Thoracic aorta (tissue), 2 donors: Measurements from ENCODE around the gene SETD1A. TPM values are rescaled to one million over a fixed set of nuclear protein-coding genes. Genes with fewer than 3 reads are reported as not detected.

Source experiments
- ATAC-seq: fragments of 150-250 bp; one replicate; pipeline ENCODE4 v1.8.0; 2017; ENCODE audit warnings: low read depth; ENCODE audit not compliant: insufficient number of reproducible peaks, low FRiP score
- DNase-seq: peaks from one replicate; pipeline ENCODE4 v3.0.0-alpha.2; 2020; ENCODE audit warnings: low spot score
- H3K27ac ChIP-seq, 2 donors: fragments of 200-600 bp; sonication (generic); 1 replicate in 1 of 2; 2 replicates in 1 of 2; pipeline ENCODE4 v1.5.1; 2016; ENCODE audit warnings: mild to moderate bottlenecking in 2 of 2, moderate library complexity in 2 of 2
- H3K27me3 ChIP-seq: fragments of 200-600 bp; sonication (generic); replicated peaks from 2 replicates; pipeline ENCODE4 v1.6.0; 2016; ENCODE audit warnings: mild to moderate bottlenecking; ENCODE audit not compliant: insufficient read depth
- H3K36me3 ChIP-seq: fragments of 200-600 bp; sonication (generic); one replicate; pipeline ENCODE4 v1.5.1; 2016
- H3K4me1 ChIP-seq, 2 donors: fragments of 200-600 bp; sonication (generic); 1 replicate in 1 of 2; 2 replicates in 1 of 2; pipeline versions ENCODE4 v1.5.1 to v1.6.0; 2016; ENCODE audit warnings: low read depth in 2 of 2, mild to moderate bottlenecking in 1 of 2; ENCODE audit not compliant: control insufficient read depth in 1 of 2
- H3K4me3 ChIP-seq: fragments of 200-600 bp; sonication (generic); 2 replicates; pipeline ENCODE4 v1.5.1; 2016; ENCODE audit warnings: mild to moderate bottlenecking
- H3K9me3 ChIP-seq: fragments of 200-600 bp; sonication (generic); 2 replicates; pipeline ENCODE4 v1.5.1; 2016
- total RNA-seq, 2 donors: library from RNA; depleted of rRNA; stranded (reverse); fragments of >200 nt; gene quantifications; one replicate each; pipeline versions ENCODE4 v1.1.0 to v1.2.3, GENCODE V29; 2016
- TF ChIP-seq, protein P1 (sequence below): fragments of 200-600 bp; sonication (generic); IDR thresholded peaks from one replicate; pipeline ENCODE4 v1.5.1; 2019; ENCODE audit warnings: antibody characterized with exemption

Gene SETD1A
- total RNA-seq, 2 donors from 2014 or later, result 7.4 to 14.6 TPM

- ATAC-seq (no peak), DNase-seq (no peak)
- H3K36me3 ChIP-seq, result no peaks in the 10 kb centered on the region
- no peaks in the 10 kb centered on the region for H3K9me3 ChIP-seq
- H3K4me3 ChIP-seq, result no peak overlapping the region
- peak overlapping the region in 1 of 2 donors; percentile 84 for H3K27ac ChIP-seq
- H3K4me1 ChIP-seq, result peaks cover 5 to 23% of the 10 kb centered on the region in 2 donors
- no peaks in the 10 kb centered on the region for H3K27me3 ChIP-seq
- TF ChIP-seq, protein P1, sequence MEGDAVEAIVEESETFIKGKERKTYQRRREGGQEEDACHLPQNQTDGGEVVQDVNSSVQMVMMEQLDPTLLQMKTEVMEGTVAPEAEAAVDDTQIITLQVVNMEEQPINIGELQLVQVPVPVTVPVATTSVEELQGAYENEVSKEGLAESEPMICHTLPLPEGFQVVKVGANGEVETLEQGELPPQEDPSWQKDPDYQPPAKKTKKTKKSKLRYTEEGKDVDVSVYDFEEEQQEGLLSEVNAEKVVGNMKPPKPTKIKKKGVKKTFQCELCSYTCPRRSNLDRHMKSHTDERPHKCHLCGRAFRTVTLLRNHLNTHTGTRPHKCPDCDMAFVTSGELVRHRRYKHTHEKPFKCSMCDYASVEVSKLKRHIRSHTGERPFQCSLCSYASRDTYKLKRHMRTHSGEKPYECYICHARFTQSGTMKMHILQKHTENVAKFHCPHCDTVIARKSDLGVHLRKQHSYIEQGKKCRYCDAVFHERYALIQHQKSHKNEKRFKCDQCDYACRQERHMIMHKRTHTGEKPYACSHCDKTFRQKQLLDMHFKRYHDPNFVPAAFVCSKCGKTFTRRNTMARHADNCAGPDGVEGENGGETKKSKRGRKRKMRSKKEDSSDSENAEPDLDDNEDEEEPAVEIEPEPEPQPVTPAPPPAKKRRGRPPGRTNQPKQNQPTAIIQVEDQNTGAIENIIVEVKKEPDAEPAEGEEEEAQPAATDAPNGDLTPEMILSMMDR, result no peak
These were observed 36.7 kb upstream of the SETD1A start for GRCh38 chr16:30920891-30921290.

- Histone ChIP-seq H3K27me3 (no peaks in the 10 kb centered on the region), H3K36me3 (no peaks in the 10 kb centered on the region), H3K4me1 (peaks cover 5 to 23% of the 10 kb centered on the region in 2 donors), H3K9me3 (no peaks in the 10 kb centered on the region), H3K27ac (peak overlapping the region; percentile 83 to 84), H3K4me3 (peak overlapping the region; percentile 70)
- TF ChIP-seq, protein P1, result no peak
- no peak for ATAC-seq
- no peak for DNase-seq
These were observed 36.2 kb upstream of the SETD1A start for GRCh38 chr16:30921459-30921747.

DNA sequence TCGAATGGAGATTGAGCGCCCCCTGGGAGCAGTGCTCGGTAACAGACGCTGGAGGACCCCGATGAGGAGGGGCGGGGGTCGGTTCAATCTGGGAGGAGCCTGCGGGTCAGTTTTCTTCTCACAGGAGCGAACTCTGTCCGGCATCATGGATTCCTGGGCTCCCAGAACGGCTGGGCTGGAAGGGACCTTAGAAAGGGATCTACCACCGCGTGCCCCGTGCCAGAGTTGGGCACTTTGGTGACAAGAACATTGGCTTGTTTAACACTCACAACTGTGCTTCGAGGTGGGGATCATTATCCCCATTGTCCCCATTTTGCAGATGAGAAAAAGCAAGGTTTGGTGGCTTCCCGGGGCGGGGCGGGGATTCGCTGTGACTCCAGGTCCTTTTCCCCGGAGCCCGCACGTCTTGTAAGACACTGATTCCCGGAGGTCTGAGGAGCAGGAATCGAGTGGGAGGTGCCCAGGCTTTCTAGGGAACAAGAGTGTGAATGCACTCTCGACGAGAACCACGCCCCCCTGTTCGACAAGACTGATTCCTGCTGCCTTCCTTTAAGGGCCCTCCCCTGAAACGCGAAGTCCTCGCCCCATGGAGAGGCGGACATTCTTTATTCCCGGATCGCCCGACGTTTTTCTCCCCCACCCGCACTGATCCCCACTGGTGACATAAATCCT lies 35.7 kb upstream of the SETD1A start:
- Histone ChIP-seq H3K9me3 (no peaks in the 10 kb centered on the region), H3K27me3 (no peaks in the 10 kb centered on the region), H3K4me3 (peak overlapping the region; percentile 70), H3K27ac (peak overlapping the region; percentile 83 to 84), H3K36me3 (no peaks in the 10 kb centered on the region), H3K4me1 (peaks cover 5 to 23% of the 10 kb centered on the region in 2 donors)
- DNase-seq, result peak; percentile 82
- TF ChIP-seq, protein P1, result peak; percentile 85
- peak; percentile 27 for ATAC-seq

- peak overlapping the region; percentile 84 to 96 for H3K27ac ChIP-seq
- DNase-seq (peak; percentile 99), ATAC-seq (peak; percentile 72)
- H3K36me3 ChIP-seq, result no peaks in the 10 kb centered on the region
- H3K27me3 ChIP-seq, result no peaks in the 10 kb centered on the region
- peaks cover 5 to 27% of the 10 kb centered on the region in 2 donors for H3K4me1 ChIP-seq
- H3K4me3 ChIP-seq, result peak overlapping the region; percentile 70
- no peaks in the 10 kb centered on the region for H3K9me3 ChIP-seq
- TF ChIP-seq, protein P1, result no peak
These were observed 35.1 kb upstream of the SETD1A start for GRCh38 chr16:30922420-30922959.

DNA sequence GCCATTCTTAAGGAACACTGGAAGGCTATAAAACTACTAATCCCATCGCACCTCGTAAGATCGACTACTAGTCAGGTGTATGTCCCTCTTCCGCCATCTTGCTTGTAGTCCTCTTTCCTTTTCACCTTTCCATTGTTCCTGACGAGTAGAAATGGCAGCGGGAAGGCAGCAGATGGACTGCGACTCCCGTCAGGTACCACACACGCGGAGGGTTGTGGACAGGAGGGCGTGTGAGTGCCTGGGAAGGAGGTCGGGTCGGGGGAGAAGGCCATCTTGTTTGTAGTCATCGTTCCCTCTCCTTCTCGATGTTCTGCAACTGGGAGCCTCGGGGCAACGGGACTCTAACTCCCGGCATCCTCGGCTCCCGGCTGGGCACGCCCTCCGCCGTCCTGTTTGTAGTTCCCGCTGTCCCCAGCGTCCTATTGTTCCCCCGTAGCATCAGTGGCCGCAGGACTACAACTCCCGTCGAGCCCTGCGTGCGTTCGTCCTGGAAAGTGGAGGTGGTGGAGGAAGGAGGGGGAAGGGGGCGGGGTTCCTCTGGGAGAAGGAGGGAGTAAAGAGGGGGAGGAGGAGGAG lies 34.5 kb upstream of the SETD1A start:
- Histone ChIP-seq H3K36me3 (no peaks in the 10 kb centered on the region), H3K9me3 (no peaks in the 10 kb centered on the region), H3K4me1 (peaks cover 5 to 30% of the 10 kb centered on the region in 2 donors), H3K27me3 (no peaks in the 10 kb centered on the region), H3K27ac (peak overlapping the region; percentile 84 to 96), H3K4me3 (peak overlapping the region; percentile 70)
- TF ChIP-seq, protein P1, result no peak
- DNase-seq (peak; percentile 100), ATAC-seq (peak; percentile 75)
